Transverse colon (tissue), 4 donors: ENCODE data around the gene LONP2. TPM values are rescaled to one million over a fixed set of nuclear protein-coding genes. Genes with fewer than 3 reads are reported as not detected.

Source experiments
- DNase-seq: peaks from one replicate; pipeline ENCODE4 v3.0.0-alpha.2; 2019
- H3K27ac ChIP-seq, 4 donors: fragments of 200-600 bp; sonication (generic); 2 replicates each; pipeline ENCODE4 v1.5.1; 2016 to 2018; ENCODE audit warnings: inconsistent platforms in 4 of 4
- H3K27me3 ChIP-seq: fragments of 200-600 bp; sonication (generic); 2 replicates; pipeline ENCODE4 v1.5.1; 2017; ENCODE audit warnings: inconsistent platforms
- H3K36me3 ChIP-seq, 4 donors: fragments of 200-600 bp; sonication (generic); 2 replicates each; pipeline ENCODE4 v1.5.1; 2017 to 2019; ENCODE audit warnings: inconsistent platforms in 4 of 4
- H3K4me1 ChIP-seq, 4 donors: fragments of 200-600 bp; sonication (generic); 2 replicates each; pipeline ENCODE4 v1.5.1; 2017 to 2020; ENCODE audit warnings: inconsistent platforms in 4 of 4
- H3K4me3 ChIP-seq, 4 donors: fragments of 200-600 bp; sonication (generic); 1 replicate in 1 of 4; 2 replicates in 3 of 4; pipeline versions ENCODE4 v1.5.1 to v1.6.1; 2017 to 2019; ENCODE audit warnings: inconsistent platforms in 4 of 4
- H3K9me3 ChIP-seq, 2 donors: fragments of 200-600 bp; sonication (generic); 2 replicates each; pipeline ENCODE4 v1.5.1; 2017 to 2019; ENCODE audit warnings: inconsistent platforms in 2 of 2
- CTCF ChIP-seq, 5 experiments: fragments of 200-600 bp in 3 of 5; fragments of 450-650 bp in 2 of 5; sonication (generic) in 3 of 5; IDR thresholded peaks; 1 replicate in 2 of 5; 2 replicates in 3 of 5; pipeline ENCODE4 v1.5.1; 2016 to 2017; ENCODE audit warnings: antibody characterized with exemption in 5 of 5, inconsistent platforms in 3 of 5, mild to moderate bottlenecking in 2 of 5, moderate library complexity in 1 of 5
- EP300 ChIP-seq: sonication (generic); formaldehyde crosslinking; IDR thresholded peaks from one replicate; pipeline ENCODE4 v1.6.1; 2017; ENCODE audit warnings: antibody characterized with exemption, low read depth
- POLR2A ChIP-seq: fragments of 450-650 bp; IDR thresholded peaks from one replicate; pipeline ENCODE4 v1.6.1; 2016; ENCODE audit warnings: antibody characterized with exemption, mild to moderate bottlenecking, moderate library complexity
- POLR2AphosphoS5 ChIP-seq, 3 donors: sonication (generic); formaldehyde crosslinking; IDR thresholded peaks; one replicate each; pipeline ENCODE4 v1.6.1; 2016; ENCODE audit warnings: antibody characterized with exemption in 3 of 3
- WGBS, 2 donors: methylation state at CpG; one replicate each; pipeline ENCODE4 v1.1.5; 2018; ENCODE audit warnings: low coverage in 1 of 2; 5-methylcytosine and 5-hydroxymethylcytosine counted together
- in situ Hi-C, 4 donors: fragments of 200-750 bp; cut with MboI; loops; one replicate each; pipeline versions ENCODE4 v1.15.0 to v1.15.1; 2017; ENCODE audit warnings: low sequenced_read_pairs in 3 of 4, low pct_ligation_motif_present in 1 of 4, low pct_unique_long_range_greater_than_20kb in 1 of 4
- intact Hi-C: fragments of 100-400 bp; cut with DNase I; formaldehyde crosslinking; loops from one replicate; pipeline ENCODE4 v1.15.1; 2023; ENCODE audit warnings: low total_unique reads
- total RNA-seq, 4 donors: library from RNA; depleted of rRNA; stranded (reverse); fragments of >200 nt; gene quantifications; one replicate each; pipeline ENCODE4 v1.1.0, GENCODE V29; 2016

LONP2 gene
- total RNA-seq, 4 donors from 2014 or later: 51.3 to 104 (median 65.3) TPM

GRCh38 chr16:48246066-48246465, 2.0 kb downstream of the LONP2 start:
- no peak for DNase-seq
- Histone ChIP-seq H3K27me3 (no peaks in the 10 kb centered on the region), H3K9me3 (no peaks in the 10 kb centered on the region), H3K27ac (peak overlapping the region in 1 of 4 donors; percentile 91), H3K4me3 (no peak overlapping the region), H3K36me3 (no peaks in the 10 kb centered on the region), H3K4me1 (peaks cover 11 to 41% (median 35%) of the 10 kb centered on the region in 4 donors)
- no peak for TF ChIP-seq CTCF (IDR thresholded peaks at IDR 0.05)
- intact Hi-C loops (no loop called here), in situ Hi-C loops (loop anchor here in 2 of 4 donors (10.0 to 25.0 kb wide), 2 partner anchors 379 to 391 kb away; no protein-coding TSS in a partner anchor)
- 38 to 61% methylated on average over 2 of the region's 2 CpGs for WGBS, 2 donors

GRCh38 chr16:48247311-48247710, 3.2 kb downstream of the LONP2 start, which contains the start of gene ABCC11:
TSS of gene ABCC11 (minus strand) at chr16:48247539. CDS start at chr16:48231921, 15,618 bp downstream.
- H3K27me3 ChIP-seq: no peaks in the 10 kb centered on the region
- WGBS, 2 donors: 39 to 54% methylated on average over 3 to 4 of the region's 4 CpGs
- no peaks in the 10 kb centered on the region for H3K36me3 ChIP-seq
- in situ Hi-C loops (loop anchor here in 2 of 4 donors (10.0 to 25.0 kb wide), 2 partner anchors 377 to 390 kb away; no protein-coding TSS in a partner anchor), intact Hi-C loops (no loop called here)
- TF ChIP-seq POLR2A: no peak
- peaks cover 11 to 51% (median 35%) of the 10 kb centered on the region in 4 donors for H3K4me1 ChIP-seq
- DNase-seq: no peak
- H3K27ac ChIP-seq: no peak within 1 kb of the TSS
- no peaks in the 10 kb centered on the region for H3K9me3 ChIP-seq
- no peak within 1 kb of the TSS for H3K4me3 ChIP-seq

GRCh38 chr16:48250520-48251278, 6.6 kb downstream of the LONP2 start:
- intact Hi-C loops: no loop called here
- TF ChIP-seq POLR2A (no peak), POLR2AphosphoS5 (IDR thresholded peaks at IDR 0.05) (no peak)
- peak overlapping the region in 2 of 4 donors; percentile 38 to 64 for H3K27ac ChIP-seq
- in situ Hi-C loops: no loop called here
- 70% methylated on average over 5 of the region's 5 CpGs for WGBS, 2 donors
- no peak for DNase-seq
- peaks cover 0 to 7% (median 3%) of the 10 kb centered on the region in 4 donors for H3K36me3 ChIP-seq
- no peaks in the 10 kb centered on the region for H3K9me3 ChIP-seq
- H3K4me3 ChIP-seq: no peak overlapping the region
- no peaks in the 10 kb centered on the region for H3K27me3 ChIP-seq
- peaks cover 4 to 42% (median 21%) of the 10 kb centered on the region in 4 donors for H3K4me1 ChIP-seq

- H3K4me1 ChIP-seq: peaks cover 0 to 35% (median 11%) of the 10 kb centered on the region in 4 donors
- in situ Hi-C loops: no loop called here
- intact Hi-C loops: no loop called here
- no peaks in the 10 kb centered on the region for H3K9me3 ChIP-seq
- no peak overlapping the region for H3K4me3 ChIP-seq
- 77 to 81% methylated on average over 3 to 5 of the region's 5 CpGs for whole genome bisulfite sequencing, 2 donors
- DNase-seq: no peak
- H3K27ac ChIP-seq: no peak overlapping the region
- no peak for TF ChIP-seq CTCF (IDR thresholded peaks at IDR 0.05)
- no peak for TF ChIP-seq EP300
- no peak for TF ChIP-seq POLR2A
- no peak for TF ChIP-seq POLR2AphosphoS5 (IDR thresholded peaks at IDR 0.05)
- H3K27me3 ChIP-seq: no peaks in the 10 kb centered on the region
- H3K36me3 ChIP-seq: peaks cover 0 to 7% (median 3%) of the 10 kb centered on the region in 4 donors
These were observed 7.9 kb downstream of the LONP2 start for GRCh38 chr16:48252013-48252412.

- 53 to 66% methylated on average over 6 to 7 of the region's 7 CpGs for WGBS, 2 donors
- peak overlapping the region in 1 of 4 donors; percentile 28 for H3K27ac ChIP-seq
- peaks cover 0 to 26% (median 10%) of the 10 kb centered on the region in 4 donors for H3K36me3 ChIP-seq
- no peaks in the 10 kb centered on the region for H3K9me3 ChIP-seq
- no peak overlapping the region for H3K4me3 ChIP-seq
- no peak for TF ChIP-seq EP300
- TF ChIP-seq POLR2AphosphoS5 (IDR thresholded peaks at IDR 0.05): no peak
- no peak for TF ChIP-seq POLR2A
- TF ChIP-seq CTCF (IDR thresholded peaks at IDR 0.05): peak in 1 of 5 experiments; percentile 20
- DNase-seq: no peak
- H3K4me1 ChIP-seq: peaks cover 0 to 10% (median 0%) of the 10 kb centered on the region in 4 donors
- no peaks in the 10 kb centered on the region for H3K27me3 ChIP-seq
- intact Hi-C loops: no loop called here
- in situ Hi-C loops: no loop called here
These were observed 12.6 kb downstream of the LONP2 start for GRCh38 chr16:48256579-48257177.
